ENCODE measurements around the gene ABHD12. TPM values are rescaled to one million over a fixed set of nuclear protein-coding genes. Genes with fewer than 3 reads are reported as not detected.
A peak's percentile ranks its signal among the peaks of the same experiment; 100 is the strongest.

Gene ABHD12
- total RNA-seq, 1 experiment from 2014 or later, result 117 TPM

GRCh38 chr20:25376236-25376635 is 14.4 kb downstream of the ABHD12 start:
- Histone ChIP-seq H3K27ac (no peak overlapping the region), H3K36me3 (peaks cover 44% of the 10 kb centered on the region), H3K27me3 (replicated peaks) (no peaks in the 10 kb centered on the region), H3K4me1 (replicated peaks) (peaks cover 13% of the 10 kb centered on the region), H3K4me3 (no peak overlapping the region), H3K9me3 (replicated peaks) (peaks cover 11% of the 10 kb centered on the region)
- no peak for DNase-seq (ENCODE audit: low read depth in 1 of 2, low spot score in 2 of 2)

- Histone ChIP-seq H3K27me3 (replicated peaks) (no peaks in the 10 kb centered on the region), H3K9me3 (replicated peaks) (peaks cover 13% of the 10 kb centered on the region), H3K4me3 (no peak overlapping the region), H3K4me1 (replicated peaks) (peaks cover 25% of the 10 kb centered on the region), H3K27ac (no peak overlapping the region), H3K36me3 (peaks cover 45% of the 10 kb centered on the region)
- DNase-seq (ENCODE audit: low read depth in 1 of 2, low spot score in 2 of 2), result no peak
These were observed 15.8 kb downstream of the ABHD12 start for GRCh38 chr20:25374842-25375241.

- peaks cover 13% of the 10 kb centered on the region for H3K9me3 ChIP-seq (replicated peaks)
- peaks cover 39% of the 10 kb centered on the region for H3K4me1 ChIP-seq (replicated peaks)
- no peaks in the 10 kb centered on the region for H3K27me3 ChIP-seq (replicated peaks)
- peaks cover 39% of the 10 kb centered on the region for H3K36me3 ChIP-seq
- peak overlapping the region; percentile 70 for H3K27ac ChIP-seq
- DNase-seq (ENCODE audit: low read depth in 1 of 2, low spot score in 2 of 2), result peak; percentile 79 to 91
- no peak overlapping the region for H3K4me3 ChIP-seq
These were observed 17.9 kb downstream of the ABHD12 start for GRCh38 chr20:25372584-25373336.

DNA sequence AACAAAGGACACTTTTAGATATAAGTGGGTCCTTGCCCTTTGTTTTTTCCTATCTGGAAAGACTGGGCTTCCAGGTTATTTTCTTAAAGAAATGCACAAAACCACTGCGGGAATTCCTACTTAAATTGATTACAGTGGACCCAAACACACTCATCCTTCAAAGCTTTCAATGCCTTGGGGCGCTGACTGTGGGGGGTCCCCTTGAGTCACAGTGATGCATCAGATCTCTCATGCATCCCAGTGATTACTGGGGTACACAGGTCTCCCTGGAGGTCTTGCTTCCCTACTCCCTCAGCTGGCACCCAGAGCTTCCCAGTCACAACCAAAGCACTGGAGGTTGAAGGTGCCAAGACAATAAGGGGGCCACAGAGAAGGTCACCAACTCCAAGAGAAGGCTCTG is 20.7 kb downstream of the ABHD12 start:
- DNase-seq (ENCODE audit: low read depth in 1 of 2, low spot score in 2 of 2), result peak; percentile 76 to 78
- H3K4me3 ChIP-seq, result no peak overlapping the region
- peaks cover 13% of the 10 kb centered on the region for H3K9me3 ChIP-seq (replicated peaks)
- H3K4me1 ChIP-seq (replicated peaks), result peaks cover 36% of the 10 kb centered on the region
- H3K27me3 ChIP-seq (replicated peaks), result no peaks in the 10 kb centered on the region
- peak overlapping the region; percentile 64 for H3K27ac ChIP-seq
- H3K36me3 ChIP-seq, result peaks cover 49% of the 10 kb centered on the region

GRCh38 chr20:25369529-25369928 is 21.1 kb downstream of the ABHD12 start:
- peak overlapping the region; percentile 30 for H3K27ac ChIP-seq
- no peaks in the 10 kb centered on the region for H3K27me3 ChIP-seq (replicated peaks)
- H3K4me1 ChIP-seq (replicated peaks), result peaks cover 36% of the 10 kb centered on the region
- H3K4me3 ChIP-seq, result no peak overlapping the region
- H3K9me3 ChIP-seq (replicated peaks), result peaks cover 13% of the 10 kb centered on the region
- peak in 1 of 2 experiments; percentile 72 for DNase-seq (ENCODE audit: low read depth in 1 of 2, low spot score in 2 of 2)
- H3K36me3 ChIP-seq, result peaks cover 45% of the 10 kb centered on the region

GRCh38 chr20:25368976-25369375 is 21.7 kb downstream of the ABHD12 start:
- no peak for DNase-seq (ENCODE audit: low read depth in 1 of 2, low spot score in 2 of 2)
- H3K9me3 ChIP-seq (replicated peaks), result peaks cover 13% of the 10 kb centered on the region
- no peaks in the 10 kb centered on the region for H3K27me3 ChIP-seq (replicated peaks)
- peaks cover 36% of the 10 kb centered on the region for H3K4me1 ChIP-seq (replicated peaks)
- peaks cover 39% of the 10 kb centered on the region for H3K36me3 ChIP-seq
- peak overlapping the region; percentile 30 for H3K27ac ChIP-seq
- H3K4me3 ChIP-seq, result no peak overlapping the region

- Histone ChIP-seq H3K4me1 (replicated peaks) (peaks cover 36% of the 10 kb centered on the region), H3K27me3 (replicated peaks) (no peaks in the 10 kb centered on the region), H3K27ac (no peak overlapping the region), H3K4me3 (no peak overlapping the region), H3K36me3 (peaks cover 35% of the 10 kb centered on the region), H3K9me3 (replicated peaks) (peaks cover 13% of the 10 kb centered on the region)
- no peak for DNase-seq (ENCODE audit: low read depth in 1 of 2, low spot score in 2 of 2)
These were observed 22.1 kb downstream of the ABHD12 start for GRCh38 chr20:25368526-25368925.

GRCh38 chr20:25364879-25365699 is 25.5 kb downstream of the ABHD12 start:
- no peak overlapping the region for H3K27ac ChIP-seq
- no peak for DNase-seq (ENCODE audit: low read depth in 1 of 2, low spot score in 2 of 2)
- no peaks in the 10 kb centered on the region for H3K9me3 ChIP-seq (replicated peaks)
- H3K4me1 ChIP-seq (replicated peaks), result peaks cover 25% of the 10 kb centered on the region
- peaks cover 22% of the 10 kb centered on the region for H3K36me3 ChIP-seq
- H3K4me3 ChIP-seq, result no peak overlapping the region
- H3K27me3 ChIP-seq (replicated peaks), result no peaks in the 10 kb centered on the region

DNA sequence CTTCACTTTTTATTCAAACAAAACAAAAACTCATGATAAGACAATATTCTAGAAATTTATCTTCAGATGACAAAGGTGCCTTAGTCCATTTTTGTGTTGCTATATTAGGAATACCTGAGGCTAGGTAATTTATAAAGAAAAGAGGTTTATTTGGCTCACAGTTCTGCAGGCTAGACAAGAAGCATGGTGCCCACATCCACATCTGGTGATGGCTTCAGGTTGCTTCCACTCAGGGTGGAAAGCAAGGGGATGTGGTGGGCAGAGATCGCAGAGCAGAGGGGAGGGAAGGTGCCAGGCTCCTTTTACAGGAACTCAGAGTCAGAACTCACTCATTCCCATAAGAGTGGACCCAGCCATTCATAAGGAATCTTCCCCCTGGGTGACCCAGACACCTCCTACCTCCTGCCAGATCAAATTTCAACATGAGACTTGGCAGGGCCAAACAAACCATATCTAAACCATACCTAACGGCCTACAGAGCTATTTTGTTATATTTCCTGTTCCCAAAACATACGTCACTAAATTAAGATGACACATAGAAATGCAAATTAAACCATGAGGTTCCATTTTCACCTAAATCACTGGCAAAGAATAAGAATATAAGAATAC is 26.4 kb downstream of the ABHD12 start:
- Histone ChIP-seq H3K4me3 (no peak overlapping the region), H3K27ac (no peak overlapping the region), H3K4me1 (replicated peaks) (peaks cover 17% of the 10 kb centered on the region), H3K9me3 (replicated peaks) (no peaks in the 10 kb centered on the region), H3K27me3 (replicated peaks) (no peaks in the 10 kb centered on the region), H3K36me3 (peaks cover 22% of the 10 kb centered on the region)
- no peak for DNase-seq (ENCODE audit: low read depth in 1 of 2, low spot score in 2 of 2)

- peak overlapping the region; percentile 33; the same call in 1 of the 2 replicates for H3K27ac ChIP-seq
- H3K27me3 ChIP-seq (replicated peaks), result no peaks in the 10 kb centered on the region
- peaks cover 9% of the 10 kb centered on the region; the same call in 1 of the 2 replicates for H3K36me3 ChIP-seq
- H3K4me3 ChIP-seq, result no peak overlapping the region
- DNase-seq (ENCODE audit: low read depth in 1 of 2, low spot score in 2 of 2), result peak in 1 of 2 experiments; percentile 36
- peaks cover 9% of the 10 kb centered on the region for H3K4me1 ChIP-seq (replicated peaks)
- H3K9me3 ChIP-seq (replicated peaks), result no peaks in the 10 kb centered on the region
These were observed 29.4 kb downstream of the ABHD12 start for GRCh38 chr20:25361287-25361683.

DNA sequence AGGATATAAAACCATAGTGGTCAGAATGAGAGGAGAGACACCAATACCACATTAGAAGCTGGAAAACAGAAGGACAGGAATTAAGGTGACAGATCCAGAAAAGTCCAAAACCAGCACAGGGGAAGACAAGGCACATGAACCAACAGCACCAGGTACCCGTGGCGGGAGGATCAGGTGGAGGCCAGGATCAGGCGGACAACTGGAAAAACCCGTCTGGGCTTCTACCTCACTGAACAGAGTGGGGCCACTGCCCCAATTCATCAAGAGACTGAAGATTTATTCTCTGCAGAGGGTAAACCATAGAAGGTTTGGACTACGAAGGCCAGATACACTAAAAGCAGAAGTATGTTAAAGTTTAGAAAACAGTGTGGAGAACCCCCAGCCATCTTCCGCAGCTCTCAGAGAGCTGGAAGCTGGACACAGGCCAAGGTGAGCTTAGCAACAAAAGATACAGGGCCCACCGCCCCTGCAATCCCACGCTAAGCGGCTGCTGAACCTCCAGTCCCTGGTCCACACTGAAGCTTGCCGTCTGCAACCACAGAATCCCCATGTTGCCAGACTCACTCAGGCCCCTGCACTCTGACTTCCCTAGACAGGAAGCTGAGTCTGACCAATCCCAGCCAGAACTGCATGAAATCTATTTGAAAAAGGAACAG is 29.9 kb downstream of the ABHD12 start:
- Histone ChIP-seq H3K27ac (peak overlapping the region; percentile 33; the same call in 1 of the 2 replicates), H3K4me1 (replicated peaks) (peaks cover 9% of the 10 kb centered on the region), H3K9me3 (replicated peaks) (no peaks in the 10 kb centered on the region), H3K36me3 (peaks cover 9% of the 10 kb centered on the region; the same call in 1 of the 2 replicates), H3K27me3 (replicated peaks) (no peaks in the 10 kb centered on the region), H3K4me3 (no peak overlapping the region)
- no peak for DNase-seq (ENCODE audit: low read depth in 1 of 2, low spot score in 2 of 2)

DNA sequence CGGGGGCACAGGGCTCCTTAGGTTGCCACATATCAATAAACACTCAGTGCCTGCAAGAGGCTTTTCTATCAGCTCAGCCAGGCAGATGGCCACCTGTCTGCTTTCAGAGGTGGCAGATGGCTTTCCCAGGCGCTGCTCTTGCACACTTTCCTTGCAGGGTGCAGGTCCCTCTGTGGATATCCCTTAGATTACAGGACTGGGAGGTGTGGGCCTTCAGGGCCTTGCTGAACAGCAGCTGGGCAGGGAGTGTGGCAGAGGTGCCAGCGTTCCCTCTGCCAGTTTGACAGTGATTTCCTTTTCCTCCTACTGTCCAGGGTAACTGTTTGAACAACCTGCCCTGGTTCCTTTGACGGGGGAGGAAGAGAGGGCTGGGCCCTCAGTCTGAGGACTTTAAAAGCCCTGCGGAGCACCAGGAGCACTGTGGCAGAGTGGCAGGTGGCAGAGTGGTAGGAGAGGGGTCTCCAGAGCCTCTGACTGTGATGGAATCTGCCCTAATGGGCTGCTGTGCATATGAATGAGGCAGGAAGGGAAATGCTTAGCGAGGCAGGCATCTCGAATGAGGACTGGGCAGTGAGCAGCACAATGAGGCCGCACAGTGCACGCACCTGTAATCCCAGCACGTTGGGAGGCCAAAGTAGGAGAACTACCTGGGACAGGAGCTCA is 34.2 kb downstream of the ABHD12 start:
- no peak for DNase-seq (ENCODE audit: low read depth in 1 of 2, low spot score in 2 of 2)
- no peaks in the 10 kb centered on the region for H3K27me3 ChIP-seq (replicated peaks)

DNA sequence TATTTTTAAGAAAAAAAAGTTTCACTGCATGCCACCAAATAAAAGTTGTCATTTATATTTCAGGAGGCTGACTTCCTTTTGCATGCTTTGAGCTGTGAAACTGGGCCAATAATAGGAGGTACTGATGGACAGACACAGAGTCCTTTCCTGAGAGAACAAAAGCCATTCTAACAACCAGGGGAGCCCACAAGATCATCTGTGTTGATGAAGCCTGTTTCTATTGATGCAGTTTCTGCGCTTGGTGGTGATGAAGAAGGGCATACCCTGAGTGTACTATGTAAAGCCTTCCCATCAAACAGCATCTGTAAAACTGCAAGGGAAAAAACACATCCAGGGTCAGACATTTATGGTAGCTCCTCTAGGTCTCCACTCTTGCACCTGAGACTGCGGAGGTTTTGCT is 34.8 kb downstream of the ABHD12 start:
- Histone ChIP-seq H3K4me3 (no peak overlapping the region), H3K4me1 (replicated peaks) (peaks cover 19% of the 10 kb centered on the region), H3K27ac (no peak overlapping the region), H3K9me3 (replicated peaks) (no peaks in the 10 kb centered on the region), H3K27me3 (replicated peaks) (no peaks in the 10 kb centered on the region), H3K36me3 (peaks cover 3% of the 10 kb centered on the region; the same call in 1 of the 2 replicates)
- DNase-seq (ENCODE audit: low read depth in 1 of 2, low spot score in 2 of 2), result no peak

More for the DNA sequence above, 34.2 kb downstream of the ABHD12 start:
- no peak overlapping the region for H3K4me3 ChIP-seq
- H3K4me1 ChIP-seq (replicated peaks), result peaks cover 21% of the 10 kb centered on the region
- H3K9me3 ChIP-seq (replicated peaks), result no peaks in the 10 kb centered on the region
- no peak overlapping the region for H3K27ac ChIP-seq
- peaks cover 3% of the 10 kb centered on the region; the same call in 1 of the 2 replicates for H3K36me3 ChIP-seq

Measured in SJSA1 (cell line).